ENCODE results near the gene ASCC1.

Gene ASCC1

GRCh38 chr10:72220637-72221036, 4.6 kb upstream of the ASCC1 start:
- Histone ChIP-seq H3F3A (ENCODE audit: control insufficient read depth, insufficient read depth) (peaks cover 25% of the 10 kb centered on the region), H3K4me3 (ENCODE audit: low read length) (no peak overlapping the region), H3K4me1 (ENCODE audit: control insufficient read depth, low read length) (peaks cover 48% of the 10 kb centered on the region), H3K27ac (ENCODE audit: low read depth, low read length) (no peak overlapping the region), H3K36me3 (ENCODE audit: control insufficient read depth, low read length) (peaks cover 57% of the 10 kb centered on the region), H3K79me2 (ENCODE audit: control insufficient read depth, low read length) (peaks cover 81% of the 10 kb centered on the region), H3K9me3 (ENCODE audit: control insufficient read depth, insufficient read depth, low read length) (no peaks in the 10 kb centered on the region), H3K9me2 (replicated peaks; ENCODE audit: control insufficient read depth, low read length) (no peaks in the 10 kb centered on the region), H3K4me2 (ENCODE audit: low read length) (no peak overlapping the region), H3K27me3 (ENCODE audit: control insufficient read depth, low read length) (no peaks in the 10 kb centered on the region), H4K20me1 (ENCODE audit: control insufficient read depth, insufficient read depth, low read depth, low read length) (peaks cover 9% of the 10 kb centered on the region)
- TF ChIP-seq EZH2phosphoT487 (IDR thresholded peaks at IDR 0.05; ENCODE audit: borderline replicate concordance, low read length) (no peak), CTCF (IDR thresholded peaks at IDR 0.05; ENCODE audit: low read depth, low read length, poor library complexity, severe bottlenecking) (no peak)

DNA sequence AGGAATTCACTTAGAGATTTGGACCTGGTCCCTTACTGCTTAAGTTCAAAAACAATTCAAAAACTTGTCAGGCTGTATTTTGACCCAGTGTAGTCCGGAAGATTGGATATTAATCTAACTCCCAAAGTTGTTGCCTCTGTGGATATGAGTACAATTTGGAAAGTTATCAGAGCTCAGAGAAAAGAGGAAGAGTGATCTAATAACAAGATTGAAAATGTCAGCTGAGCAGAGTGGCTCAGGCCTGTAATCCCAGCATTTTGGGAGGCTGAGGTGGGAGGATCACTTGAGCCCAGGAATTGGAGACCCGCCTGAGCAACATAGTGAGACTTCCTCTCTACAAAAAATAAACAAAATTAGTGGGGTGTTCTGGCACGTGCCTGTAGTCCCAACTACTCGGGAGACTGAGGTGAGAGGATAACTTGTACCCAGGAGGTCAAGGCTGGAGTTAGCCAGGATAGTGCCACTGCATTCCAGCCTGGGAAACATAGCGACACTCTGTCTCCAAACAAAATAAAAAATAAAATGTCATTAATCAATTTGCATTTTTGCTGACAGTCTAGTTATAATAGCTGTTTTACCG, 3.2 kb upstream of the ASCC1 start:
- TF ChIP-seq CTCF (IDR thresholded peaks at IDR 0.05; ENCODE audit: low read depth, low read length, poor library complexity, severe bottlenecking) (no peak), EZH2phosphoT487 (IDR thresholded peaks at IDR 0.05; ENCODE audit: borderline replicate concordance, low read length) (no peak)
- no peaks in the 10 kb centered on the region for H3K9me3 ChIP-seq (ENCODE audit: control insufficient read depth, insufficient read depth, low read length)
- H3K27ac ChIP-seq (ENCODE audit: low read depth, low read length): peak overlapping the region; percentile 61
- no peaks in the 10 kb centered on the region for H3K27me3 ChIP-seq (ENCODE audit: control insufficient read depth, low read length)
- peaks cover 25% of the 10 kb centered on the region for H3F3A ChIP-seq (ENCODE audit: control insufficient read depth, insufficient read depth)
- H3K4me2 ChIP-seq (ENCODE audit: low read length): peak overlapping the region; percentile 76
- H3K36me3 ChIP-seq (ENCODE audit: control insufficient read depth, low read length): peaks cover 51% of the 10 kb centered on the region
- peaks cover 9% of the 10 kb centered on the region for H4K20me1 ChIP-seq (ENCODE audit: control insufficient read depth, insufficient read depth, low read depth, low read length)
- H3K4me3 ChIP-seq (ENCODE audit: low read length): peak overlapping the region; percentile 55
- peaks cover 56% of the 10 kb centered on the region for H3K4me1 ChIP-seq (ENCODE audit: control insufficient read depth, low read length)
- peaks cover 84% of the 10 kb centered on the region for H3K79me2 ChIP-seq (ENCODE audit: control insufficient read depth, low read length)
- no peaks in the 10 kb centered on the region for H3K9me2 ChIP-seq (replicated peaks; ENCODE audit: control insufficient read depth, low read length)

DNA sequence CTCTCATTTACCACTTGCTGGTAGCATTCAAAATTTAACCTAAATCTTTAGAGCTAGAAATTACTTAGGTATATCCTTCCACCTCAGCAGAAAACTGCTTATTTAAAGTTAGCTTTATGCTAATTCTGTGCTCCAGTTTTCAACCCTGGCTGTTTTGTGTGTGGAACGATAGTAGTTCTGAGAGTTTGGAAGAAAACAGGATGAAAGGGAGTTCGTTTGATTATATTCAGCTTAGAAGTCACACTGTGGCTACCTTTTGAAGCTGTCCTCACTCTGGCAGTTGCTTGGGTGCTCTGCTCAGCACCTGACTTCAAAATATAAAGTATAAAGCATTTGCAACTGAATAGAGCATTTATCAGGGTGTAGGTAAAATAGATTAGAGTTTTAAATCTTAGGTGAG, 2.6 kb upstream of the ASCC1 start:
- H3K27ac ChIP-seq (ENCODE audit: low read depth, low read length): peak overlapping the region; percentile 61
- peaks cover 55% of the 10 kb centered on the region for H3K4me1 ChIP-seq (ENCODE audit: control insufficient read depth, low read length)
- H3K4me2 ChIP-seq (ENCODE audit: low read length): peak overlapping the region; percentile 76
- peaks cover 9% of the 10 kb centered on the region for H4K20me1 ChIP-seq (ENCODE audit: control insufficient read depth, insufficient read depth, low read depth, low read length)
- no peak for TF ChIP-seq EZH2phosphoT487 (IDR thresholded peaks at IDR 0.05; ENCODE audit: borderline replicate concordance, low read length)
- TF ChIP-seq CTCF (IDR thresholded peaks at IDR 0.05; ENCODE audit: low read depth, low read length, poor library complexity, severe bottlenecking): no peak
- H3F3A ChIP-seq (ENCODE audit: control insufficient read depth, insufficient read depth): peaks cover 25% of the 10 kb centered on the region
- no peaks in the 10 kb centered on the region for H3K9me2 ChIP-seq (replicated peaks; ENCODE audit: control insufficient read depth, low read length)
- peaks cover 45% of the 10 kb centered on the region for H3K36me3 ChIP-seq (ENCODE audit: control insufficient read depth, low read length)
- no peaks in the 10 kb centered on the region for H3K9me3 ChIP-seq (ENCODE audit: control insufficient read depth, insufficient read depth, low read length)
- peaks cover 83% of the 10 kb centered on the region for H3K79me2 ChIP-seq (ENCODE audit: control insufficient read depth, low read length)
- H3K27me3 ChIP-seq (ENCODE audit: control insufficient read depth, low read length): no peaks in the 10 kb centered on the region
- peak overlapping the region; percentile 55 for H3K4me3 ChIP-seq (ENCODE audit: low read length)
